Retinal pigment epithelial cell (primary cell): Measurements from ENCODE around the gene KCNJ3.

ENCODE experiments used
- DNase-seq: peaks from one replicate; pipeline ENCODE4 v3.0.0-alpha.2; 2010; ENCODE audit warnings: low read depth
- H3K4me3 ChIP-seq: 2 replicates; pipeline ENCODE4 v1.5.1; 2011; ENCODE audit warnings: mild to moderate bottlenecking, low read length, control low read depth, moderate library complexity
- TF ChIP-seq, protein P1 (sequence below): conservative IDR thresholded peaks from 2 replicates; pipeline ENCODE4 v1.5.1; 2011; ENCODE audit warnings: low read depth, low read length, control low read depth, inconsistent platforms

KCNJ3 gene

DNA sequence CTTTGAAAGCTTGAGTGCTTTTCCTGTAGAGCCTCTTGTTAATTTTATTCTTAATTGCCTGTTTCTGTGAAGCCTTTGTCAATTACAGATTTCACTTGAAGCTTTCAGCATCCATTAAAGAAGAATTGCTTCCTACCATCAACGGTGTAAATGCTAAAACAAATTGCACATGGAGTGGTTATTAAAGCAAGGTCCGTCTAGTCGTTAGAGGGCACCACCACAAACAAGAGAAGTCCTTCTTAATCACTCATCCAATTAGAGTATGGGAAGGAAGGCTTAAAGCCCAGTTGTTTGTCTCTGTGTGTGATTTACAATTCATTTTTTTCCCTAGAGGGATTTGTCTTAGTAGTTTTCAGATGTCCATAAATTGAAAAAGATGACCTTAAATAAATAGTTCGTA, 1.6 kb downstream of the KCNJ3 start:
- TF ChIP-seq, protein P1, sequence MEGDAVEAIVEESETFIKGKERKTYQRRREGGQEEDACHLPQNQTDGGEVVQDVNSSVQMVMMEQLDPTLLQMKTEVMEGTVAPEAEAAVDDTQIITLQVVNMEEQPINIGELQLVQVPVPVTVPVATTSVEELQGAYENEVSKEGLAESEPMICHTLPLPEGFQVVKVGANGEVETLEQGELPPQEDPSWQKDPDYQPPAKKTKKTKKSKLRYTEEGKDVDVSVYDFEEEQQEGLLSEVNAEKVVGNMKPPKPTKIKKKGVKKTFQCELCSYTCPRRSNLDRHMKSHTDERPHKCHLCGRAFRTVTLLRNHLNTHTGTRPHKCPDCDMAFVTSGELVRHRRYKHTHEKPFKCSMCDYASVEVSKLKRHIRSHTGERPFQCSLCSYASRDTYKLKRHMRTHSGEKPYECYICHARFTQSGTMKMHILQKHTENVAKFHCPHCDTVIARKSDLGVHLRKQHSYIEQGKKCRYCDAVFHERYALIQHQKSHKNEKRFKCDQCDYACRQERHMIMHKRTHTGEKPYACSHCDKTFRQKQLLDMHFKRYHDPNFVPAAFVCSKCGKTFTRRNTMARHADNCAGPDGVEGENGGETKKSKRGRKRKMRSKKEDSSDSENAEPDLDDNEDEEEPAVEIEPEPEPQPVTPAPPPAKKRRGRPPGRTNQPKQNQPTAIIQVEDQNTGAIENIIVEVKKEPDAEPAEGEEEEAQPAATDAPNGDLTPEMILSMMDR: no peak
- H3K4me3 ChIP-seq: no peak overlapping the region
- DNase-seq: no peak

DNA sequence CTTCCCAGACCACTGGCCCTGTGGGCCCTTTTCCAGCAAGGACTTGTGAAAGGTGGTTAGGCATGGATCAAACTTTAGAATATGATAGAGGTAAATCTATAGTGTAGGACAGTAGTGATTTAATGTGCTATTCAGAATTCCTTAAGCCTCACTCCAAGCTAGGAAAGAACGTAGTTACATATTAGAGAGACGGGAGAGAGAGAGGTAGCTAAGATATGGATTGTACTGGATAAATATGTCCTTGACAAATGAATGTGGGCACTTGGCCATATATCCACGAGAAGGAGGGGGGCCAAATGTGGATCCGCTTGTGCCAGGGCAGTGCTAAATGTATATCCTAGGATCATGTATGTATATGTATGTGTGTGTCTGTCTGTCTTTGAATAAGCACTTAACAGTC, 6.5 kb downstream of the KCNJ3 start:
- TF ChIP-seq, protein P1: no peak
- H3K4me3 ChIP-seq: no peak overlapping the region
- DNase-seq: no peak

DNA sequence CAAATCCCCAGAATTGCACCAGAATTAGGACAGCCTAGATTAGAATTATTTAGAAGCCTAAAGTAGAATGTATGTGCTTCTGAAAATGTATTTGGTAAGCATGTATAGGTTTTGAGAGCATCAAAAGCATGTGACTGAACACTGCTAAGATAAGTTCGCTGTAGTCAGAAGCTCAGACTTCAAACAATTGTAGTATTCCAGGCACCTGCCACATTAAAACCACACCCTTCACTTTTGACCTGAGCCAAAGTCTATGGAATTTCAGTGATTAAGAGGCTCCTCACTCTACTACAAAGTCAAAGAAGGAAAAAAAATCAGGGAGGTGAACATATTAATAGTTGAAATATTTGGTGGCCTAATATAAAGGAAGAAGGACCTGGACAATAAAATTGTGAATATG, 8.2 kb downstream of the KCNJ3 start:
- DNase-seq: no peak
- TF ChIP-seq, protein P1: no peak
- no peak overlapping the region for H3K4me3 ChIP-seq

DNA sequence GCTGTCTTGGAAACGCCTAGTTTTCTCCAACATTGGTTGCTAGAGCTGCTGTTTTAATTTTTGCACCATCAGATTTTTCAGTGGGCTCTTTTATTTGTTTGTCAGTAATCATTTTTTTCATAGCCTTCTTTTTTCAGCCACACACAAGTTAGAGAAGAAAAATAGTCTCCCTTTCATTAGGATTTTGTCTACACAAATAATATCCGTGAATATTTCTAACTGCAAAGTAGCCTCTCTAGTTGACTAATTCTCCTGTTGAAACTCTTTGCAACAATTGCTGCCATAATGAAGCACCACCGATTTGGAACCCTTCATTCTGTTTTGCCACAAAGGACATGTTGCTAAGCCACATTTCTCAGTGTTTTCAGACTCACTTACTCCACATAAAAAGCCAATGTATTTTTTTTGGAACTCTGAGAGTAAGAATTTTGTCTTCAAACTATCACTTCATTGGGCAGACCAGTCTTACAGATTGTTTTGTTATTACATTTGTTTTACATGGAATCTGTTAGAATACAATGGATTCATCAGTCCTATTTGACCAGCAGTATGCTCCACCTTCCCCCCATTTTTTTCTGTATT, 9.6 kb downstream of the KCNJ3 start:
- no peak overlapping the region for H3K4me3 ChIP-seq
- DNase-seq: no peak
- TF ChIP-seq, protein P1: no peak

DNA sequence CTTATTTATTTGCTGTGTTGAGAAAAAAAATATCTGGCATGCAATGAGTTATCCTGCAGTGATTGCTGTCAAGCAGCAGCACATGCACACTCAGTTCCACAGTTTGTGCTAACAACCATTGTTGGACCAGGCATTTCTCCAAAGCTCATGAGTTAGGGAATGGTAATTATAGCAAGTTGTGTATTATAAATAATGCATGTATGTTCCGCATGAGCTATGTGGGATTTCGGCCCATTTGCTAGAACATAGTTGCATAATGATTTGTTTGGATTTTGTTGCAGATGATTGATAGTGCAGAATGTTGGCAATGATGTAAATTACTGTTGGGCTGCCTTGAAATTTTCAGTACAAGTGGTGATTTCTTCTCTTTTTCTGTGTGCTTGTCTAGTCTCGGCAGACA, 10.7 kb downstream of the KCNJ3 start:
- no peak for DNase-seq
- TF ChIP-seq, protein P1: no peak
- H3K4me3 ChIP-seq: no peak overlapping the region

DNA sequence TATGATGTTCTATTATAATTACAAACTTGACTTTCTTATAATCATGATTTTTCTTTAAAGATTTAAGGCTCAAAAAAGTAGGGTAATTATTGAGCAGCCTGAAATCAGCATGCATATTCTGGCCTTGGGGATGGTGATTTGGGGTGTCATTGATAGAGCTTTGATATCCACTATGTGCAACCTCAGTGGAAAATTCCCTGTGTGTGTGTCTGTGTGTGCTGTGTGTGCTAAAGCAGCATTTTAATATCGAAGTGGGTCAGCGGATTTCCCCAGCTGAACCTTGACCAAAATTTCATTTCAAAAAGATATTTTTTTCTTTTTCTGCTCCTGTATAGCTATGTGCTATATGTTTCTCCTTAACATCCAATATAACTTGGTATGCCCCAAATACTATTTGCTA, 11.6 kb downstream of the KCNJ3 start:
- TF ChIP-seq, protein P1: no peak
- no peak for DNase-seq
- H3K4me3 ChIP-seq: no peak overlapping the region

DNA sequence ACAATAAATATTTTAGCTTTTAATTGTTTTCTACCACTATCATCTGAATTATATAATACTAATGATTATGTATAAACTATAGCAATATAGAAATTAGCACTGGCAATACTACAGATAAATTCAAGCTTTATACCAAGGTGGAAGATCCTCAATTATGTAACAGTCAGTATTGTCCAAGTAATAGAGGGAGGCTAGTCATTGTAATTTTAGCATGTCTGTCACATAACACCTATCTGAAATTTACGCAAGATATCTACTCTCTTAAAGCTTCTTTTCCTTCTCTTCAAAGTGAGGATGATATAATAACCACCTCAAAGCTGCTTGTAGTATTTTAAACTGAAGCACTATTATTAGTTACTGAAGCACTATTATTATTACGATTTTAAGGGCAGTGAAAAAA, 12.2 kb downstream of the KCNJ3 start:
- no peak overlapping the region for H3K4me3 ChIP-seq
- TF ChIP-seq, protein P1: no peak
- DNase-seq: no peak
